Uterus (tissue), 4 donors: ENCODE results near the gene MTCL1. TPM values are rescaled to one million over a fixed set of nuclear protein-coding genes. Genes with fewer than 3 reads are reported as not detected.

Experiments used
- DNase-seq, 2 donors: peaks; one replicate each; pipeline ENCODE4 v3.0.0-alpha.2; 2019 to 2020
- H3K27ac ChIP-seq, 2 donors: fragments of 200-600 bp; sonication (generic); 1 replicate in 1 of 2; 2 replicates in 1 of 2; pipeline ENCODE4 v1.5.1; 2016 to 2018
- H3K27me3 ChIP-seq, 2 donors: fragments of 200-600 bp; sonication (generic); one replicate each; pipeline ENCODE4 v1.5.1; 2018 to 2019; ENCODE audit warnings: control low read depth in 1 of 2
- H3K36me3 ChIP-seq, 2 donors: fragments of 200-600 bp; sonication (generic); one replicate each; pipeline ENCODE4 v1.5.1; 2019; ENCODE audit warnings: control low read depth in 1 of 2
- H3K4me1 ChIP-seq, 2 donors: fragments of 200-600 bp; sonication (generic); one replicate each; pipeline ENCODE4 v1.5.1; 2018 to 2019; ENCODE audit warnings: control low read depth in 1 of 2
- H3K4me3 ChIP-seq, 2 donors: fragments of 200-600 bp; sonication (generic); 1 replicate in 1 of 2; 2 replicates in 1 of 2; pipeline ENCODE4 v1.5.1; 2018 to 2019; ENCODE audit warnings: mild to moderate bottlenecking in 1 of 2
- H3K9me3 ChIP-seq, 2 donors: fragments of 200-600 bp; sonication (generic); one replicate each; pipeline ENCODE4 v1.5.1; 2019; ENCODE audit warnings: control low read depth in 1 of 2
- POLR2A ChIP-seq, 2 donors: fragments of 450-650 bp; IDR thresholded peaks; one replicate each; pipeline ENCODE4 v1.6.1; 2016; ENCODE audit warnings: antibody characterized with exemption in 2 of 2, mild to moderate bottlenecking in 1 of 2, moderate library complexity in 1 of 2
- intact Hi-C: fragments of 100-400 bp; cut with DNase I; formaldehyde crosslinking; loops from one replicate; pipeline ENCODE4 v1.15.1; 2023; ENCODE audit warnings: low total_unique reads
- total RNA-seq, 4 donors: library from RNA; depleted of rRNA in 3 of 4; stranded (reverse); fragments of >200 nt in 3 of 4; gene quantifications; one replicate each; pipeline versions ENCODE4 v1.1.0 to v1.2.4, GENCODE V29; 2014 to 2023
- TF ChIP-seq, protein P1 (sequence below), 4 experiments: fragments of 200-600 bp in 2 of 4; fragments of 450-650 bp in 2 of 4; sonication (generic) in 2 of 4; IDR thresholded peaks; one replicate each; pipeline ENCODE4 v1.5.1; 2016 to 2019; ENCODE audit warnings: antibody characterized with exemption in 4 of 4, mild to moderate bottlenecking in 2 of 4, moderate library complexity in 1 of 4
- donor health status: DM: yes; HTN: yes; CAD: no.

MTCL1 gene
- total RNA-seq, 4 donors from 2014 or later, result 8.8 to 25.9 (median 11.0) TPM; not detected in 1

DNA sequence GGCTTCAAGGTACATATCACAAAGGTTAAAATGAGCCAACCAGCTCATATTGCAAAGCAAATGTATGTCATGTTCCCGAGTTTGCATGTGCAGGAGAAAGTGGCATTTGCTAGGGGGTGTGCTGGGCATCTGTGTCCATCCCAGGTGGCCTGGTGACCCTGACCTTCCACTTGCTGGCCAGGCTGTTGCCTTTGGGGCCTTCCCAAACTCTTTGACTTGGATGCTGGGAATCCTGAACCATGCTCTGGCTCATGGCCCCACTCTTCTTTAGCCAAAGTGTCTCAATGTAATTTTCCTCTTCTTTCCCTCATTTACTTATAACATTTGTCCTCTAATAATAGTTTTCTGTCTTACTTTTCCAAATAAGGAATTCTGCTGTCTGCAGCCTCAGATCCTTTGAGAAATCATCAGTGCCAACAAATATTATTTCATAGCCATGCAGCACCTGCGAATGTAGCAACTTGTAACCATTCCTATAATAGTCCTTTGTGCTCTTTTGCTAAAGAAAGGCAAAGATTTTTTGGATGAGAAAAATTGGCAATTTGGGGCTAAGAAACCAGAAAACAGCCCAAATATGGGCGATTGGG is 64.2 kb downstream of the MTCL1 start:
- intact Hi-C loops, result no loop called here
- no peaks in the 10 kb centered on the region for H3K4me1 ChIP-seq

DNA sequence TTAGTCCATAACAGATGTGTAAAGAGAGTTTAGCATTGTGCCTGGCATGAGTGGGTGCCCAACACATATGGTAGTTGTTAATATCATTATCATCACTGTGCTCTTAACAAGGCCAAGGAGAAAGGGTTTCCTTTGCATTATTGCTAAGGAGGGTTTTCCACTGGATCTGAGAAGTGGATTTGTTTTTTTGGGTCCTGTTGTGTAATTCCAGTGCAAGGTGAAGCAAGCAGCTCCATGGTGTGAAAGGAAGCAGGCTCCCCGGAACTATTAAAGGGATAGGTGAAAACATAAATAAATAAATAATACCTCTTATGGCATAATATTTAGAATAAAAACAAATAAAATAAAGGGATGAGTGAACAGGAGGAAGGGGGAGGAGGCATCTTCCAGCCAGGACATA is 65.3 kb downstream of the MTCL1 start:
- no peak overlapping the region for H3K4me3 ChIP-seq
- TF ChIP-seq POLR2A (IDR thresholded peaks at IDR 0.05), result no peak
- TF ChIP-seq, protein P1, sequence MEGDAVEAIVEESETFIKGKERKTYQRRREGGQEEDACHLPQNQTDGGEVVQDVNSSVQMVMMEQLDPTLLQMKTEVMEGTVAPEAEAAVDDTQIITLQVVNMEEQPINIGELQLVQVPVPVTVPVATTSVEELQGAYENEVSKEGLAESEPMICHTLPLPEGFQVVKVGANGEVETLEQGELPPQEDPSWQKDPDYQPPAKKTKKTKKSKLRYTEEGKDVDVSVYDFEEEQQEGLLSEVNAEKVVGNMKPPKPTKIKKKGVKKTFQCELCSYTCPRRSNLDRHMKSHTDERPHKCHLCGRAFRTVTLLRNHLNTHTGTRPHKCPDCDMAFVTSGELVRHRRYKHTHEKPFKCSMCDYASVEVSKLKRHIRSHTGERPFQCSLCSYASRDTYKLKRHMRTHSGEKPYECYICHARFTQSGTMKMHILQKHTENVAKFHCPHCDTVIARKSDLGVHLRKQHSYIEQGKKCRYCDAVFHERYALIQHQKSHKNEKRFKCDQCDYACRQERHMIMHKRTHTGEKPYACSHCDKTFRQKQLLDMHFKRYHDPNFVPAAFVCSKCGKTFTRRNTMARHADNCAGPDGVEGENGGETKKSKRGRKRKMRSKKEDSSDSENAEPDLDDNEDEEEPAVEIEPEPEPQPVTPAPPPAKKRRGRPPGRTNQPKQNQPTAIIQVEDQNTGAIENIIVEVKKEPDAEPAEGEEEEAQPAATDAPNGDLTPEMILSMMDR (IDR thresholded peaks at IDR 0.05), result no peak
- no peaks in the 10 kb centered on the region for H3K36me3 ChIP-seq
- H3K27me3 ChIP-seq, result no peaks in the 10 kb centered on the region
- no peaks in the 10 kb centered on the region for H3K9me3 ChIP-seq
- H3K27ac ChIP-seq, result no peak overlapping the region
- intact Hi-C loops, result no loop called here
- DNase-seq, result no peak
- no peaks in the 10 kb centered on the region for H3K4me1 ChIP-seq

More for the DNA sequence above, 64.2 kb downstream of the MTCL1 start:
- no peak for TF ChIP-seq POLR2A (IDR thresholded peaks at IDR 0.05)
- H3K4me3 ChIP-seq, result no peak overlapping the region
- H3K27ac ChIP-seq, result no peak overlapping the region
- no peaks in the 10 kb centered on the region for H3K9me3 ChIP-seq
- H3K36me3 ChIP-seq, result no peaks in the 10 kb centered on the region
- H3K27me3 ChIP-seq, result no peaks in the 10 kb centered on the region
- DNase-seq, result no peak

DNA sequence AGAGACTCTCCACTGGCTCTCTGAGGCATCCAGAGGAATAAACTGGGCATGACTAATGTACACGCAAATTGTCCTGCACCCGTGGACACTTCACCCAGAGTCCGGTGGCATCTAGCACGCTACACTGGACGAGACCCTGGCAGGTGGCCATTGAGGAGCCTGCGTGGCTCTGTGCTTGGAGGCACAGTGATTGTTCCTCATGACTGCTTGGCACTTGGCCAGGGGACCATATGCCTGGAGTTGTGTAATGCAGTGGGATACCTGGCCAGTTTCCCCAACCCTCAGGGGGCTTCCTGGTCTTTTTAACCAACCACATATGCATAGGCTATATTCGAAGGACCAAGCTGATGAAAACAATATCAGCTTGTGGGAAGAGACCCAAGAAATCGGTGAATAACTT is 66.6 kb downstream of the MTCL1 start:
- Histone ChIP-seq H3K4me1 (no peaks in the 10 kb centered on the region), H3K36me3 (no peaks in the 10 kb centered on the region), H3K4me3 (no peak overlapping the region), H3K9me3 (no peaks in the 10 kb centered on the region), H3K27ac (no peak overlapping the region), H3K27me3 (no peaks in the 10 kb centered on the region)
- intact Hi-C loops, result no loop called here
- no peak for DNase-seq
- TF ChIP-seq POLR2A (IDR thresholded peaks at IDR 0.05), result no peak

DNA sequence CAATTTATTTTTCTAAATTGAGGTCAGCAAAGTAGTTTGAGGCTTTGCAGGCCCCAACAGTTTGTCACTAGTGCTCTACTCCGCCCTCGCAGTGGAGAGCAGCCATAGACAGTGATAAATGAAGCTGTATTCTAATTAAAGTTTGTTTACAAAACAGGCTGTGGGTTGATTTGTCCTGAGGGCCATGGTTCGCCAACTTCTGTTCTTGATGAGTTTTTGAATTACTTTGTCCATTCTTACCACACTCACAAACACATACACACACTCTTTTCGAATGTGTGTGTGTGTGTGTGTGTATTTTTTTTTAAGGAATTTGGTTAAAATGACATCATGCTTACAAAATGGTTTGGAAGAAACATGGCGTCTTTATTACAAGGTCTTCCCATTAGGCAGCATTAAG is 68.6 kb downstream of the MTCL1 start:
- Histone ChIP-seq H3K9me3 (no peaks in the 10 kb centered on the region), H3K27ac (no peak overlapping the region), H3K27me3 (no peaks in the 10 kb centered on the region), H3K36me3 (no peaks in the 10 kb centered on the region), H3K4me1 (no peaks in the 10 kb centered on the region), H3K4me3 (no peak overlapping the region)
- no peak for DNase-seq
- TF ChIP-seq, protein P1 (IDR thresholded peaks at IDR 0.05), result no peak
- intact Hi-C loops, result no loop called here

DNA sequence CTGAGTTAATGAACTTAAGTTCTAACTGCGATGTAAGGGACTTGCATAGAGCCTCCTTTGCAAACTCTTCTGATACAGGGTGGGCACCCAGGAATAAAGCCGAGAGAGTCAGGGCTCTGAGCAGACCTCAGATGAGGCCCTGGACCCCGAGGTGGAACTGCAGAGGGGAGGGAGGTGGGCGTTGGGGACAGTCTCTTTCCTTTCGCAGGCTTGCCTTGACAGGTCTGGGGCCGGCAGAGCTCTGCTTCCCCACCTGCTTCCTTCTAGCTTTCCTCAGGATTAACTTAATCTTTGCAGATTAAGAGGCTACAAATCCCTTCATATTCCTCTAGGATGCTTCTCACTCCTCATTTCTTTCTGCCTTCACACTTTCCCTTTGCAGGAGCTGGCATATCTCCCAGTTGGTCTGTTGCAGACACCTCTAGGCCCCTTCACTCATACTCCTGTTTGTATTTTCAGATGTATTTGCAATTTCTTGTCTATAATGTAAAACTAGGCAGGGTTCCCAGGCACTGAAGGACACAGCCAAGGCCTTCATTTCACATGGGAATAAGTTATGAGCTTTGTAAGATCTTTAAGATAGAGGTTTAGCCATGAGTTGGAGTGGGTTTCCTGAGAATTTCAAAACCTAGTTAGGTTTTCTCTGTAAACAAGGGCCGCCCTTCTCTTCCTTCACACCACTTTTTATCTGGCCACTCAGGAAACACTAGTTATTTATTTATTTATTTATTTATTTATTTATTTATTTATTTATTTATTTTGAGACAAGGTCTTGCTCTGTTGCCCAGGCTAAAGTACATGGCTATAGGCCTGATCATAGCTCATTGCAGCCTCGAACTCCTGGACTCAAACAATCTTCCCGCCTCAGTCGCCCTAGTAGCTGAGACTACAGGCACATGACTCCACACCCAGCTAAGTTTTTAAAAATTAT is 70.9 kb downstream of the MTCL1 start:
- intact Hi-C loops, result no loop called here
- H3K27me3 ChIP-seq, result no peaks in the 10 kb centered on the region
- no peak overlapping the region for H3K27ac ChIP-seq
- H3K4me1 ChIP-seq, result no peaks in the 10 kb centered on the region
- TF ChIP-seq POLR2A (IDR thresholded peaks at IDR 0.05), result no peak
- TF ChIP-seq, protein P1 (IDR thresholded peaks at IDR 0.05), result no peak
- DNase-seq, result no peak
- H3K36me3 ChIP-seq, result no peaks in the 10 kb centered on the region
- H3K4me3 ChIP-seq, result no peak overlapping the region
- no peaks in the 10 kb centered on the region for H3K9me3 ChIP-seq

DNA sequence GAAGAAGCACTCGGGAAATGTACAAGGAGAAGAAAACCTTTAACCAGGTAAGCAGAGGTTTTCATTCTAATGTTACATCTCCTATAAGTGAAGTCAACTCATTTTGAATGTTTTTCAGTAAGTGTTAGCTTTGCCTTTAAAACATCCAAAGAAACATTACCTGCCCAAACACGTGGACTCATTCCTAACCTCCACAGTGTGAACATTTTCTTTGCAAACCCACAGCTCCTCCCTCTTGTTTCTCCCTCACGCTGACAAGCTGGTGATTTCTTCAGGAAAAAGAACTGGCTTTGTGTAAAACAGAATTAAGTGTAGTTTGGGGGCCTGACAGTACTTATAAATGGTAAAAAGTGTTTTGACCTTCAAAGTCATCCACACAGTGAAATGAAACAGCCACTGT is 72.5 kb downstream of the MTCL1 start:
- DNase-seq, result no peak
- no peaks in the 10 kb centered on the region for H3K4me1 ChIP-seq
- no peaks in the 10 kb centered on the region for H3K9me3 ChIP-seq
- intact Hi-C loops, result no loop called here
- H3K27ac ChIP-seq, result no peak overlapping the region
- H3K4me3 ChIP-seq, result no peak overlapping the region
- H3K36me3 ChIP-seq, result no peaks in the 10 kb centered on the region
- H3K27me3 ChIP-seq, result no peaks in the 10 kb centered on the region
- TF ChIP-seq, protein P1 (IDR thresholded peaks at IDR 0.05), result no peak
- TF ChIP-seq POLR2A (IDR thresholded peaks at IDR 0.05), result no peak
